Astrocyte (in vitro differentiated cells and primary cell): ENCODE results near the gene TOR2A. TPM values are rescaled to one million over a fixed set of nuclear protein-coding genes. Genes with fewer than 3 reads are reported as not detected.
A peak's percentile ranks its signal among the peaks of the same experiment; 100 is the strongest.

ENCODE experiments used
- DNase-seq: peaks from one replicate; pipeline ENCODE4 v3.0.0-alpha.2; 2010; ENCODE audit warnings: low read depth
- FAIRE-seq: peaks from 2 replicates; lab custom pipeline; 2011; peaks lifted over from hg19 to GRCh38; lab: Jason Lieb, UNC
- H2AFZ ChIP-seq: 2 replicates; pipeline ENCODE4 v1.6.0; 2012; ENCODE audit warnings: low read depth, low read length, inconsistent platforms
- H3K27ac ChIP-seq: 2 replicates; pipeline ENCODE4 v1.5.1; 2011; ENCODE audit warnings: low read depth, low read length, inconsistent platforms
- H3K27me3 ChIP-seq: 2 replicates; pipeline ENCODE4 v1.6.0; 2011; ENCODE audit warnings: low read length, inconsistent platforms; ENCODE audit not compliant: insufficient read depth
- H3K36me3 ChIP-seq: 2 replicates; pipeline ENCODE4 v1.5.1; 2011; ENCODE audit warnings: low read length, inconsistent platforms; ENCODE audit not compliant: insufficient read depth
- H3K4me1 ChIP-seq: 2 replicates; pipeline ENCODE4 v1.5.1; 2011; ENCODE audit warnings: low read length, inconsistent platforms; ENCODE audit not compliant: insufficient read depth
- H3K4me2 ChIP-seq: 2 replicates; pipeline ENCODE4 v1.6.0; 2012; ENCODE audit warnings: low read length, inconsistent platforms
- H3K4me3 ChIP-seq: 2 replicates; pipeline ENCODE4 v1.5.1; 2011; ENCODE audit warnings: low read depth, mild to moderate bottlenecking, low read length, inconsistent platforms; ENCODE audit not compliant: insufficient read depth
- H3K79me2 ChIP-seq: 2 replicates; pipeline ENCODE4 v1.6.0; 2012; ENCODE audit warnings: mild to moderate bottlenecking, low read length, inconsistent platforms; ENCODE audit not compliant: insufficient read depth
- H3K9ac ChIP-seq: 2 replicates; pipeline ENCODE4 v1.6.0; 2012; ENCODE audit warnings: mild to moderate bottlenecking, low read length, inconsistent platforms
- H3K9me3 ChIP-seq: 2 replicates; pipeline ENCODE4 v1.5.1; 2012; ENCODE audit warnings: low read depth, mild to moderate bottlenecking, low read length, inconsistent platforms; ENCODE audit not compliant: insufficient read depth
- H4K20me1 ChIP-seq: 2 replicates; pipeline ENCODE4 v1.6.0; 2012; ENCODE audit warnings: low read length, inconsistent platforms; ENCODE audit not compliant: insufficient read depth
- H3K27ac Mint-ChIP-seq: one replicate; pipeline ENCODE4 v1.8.0; 2021; ENCODE audit warnings: mild to moderate bottlenecking, mixed read lengths; ENCODE audit not compliant: unreplicated experiment
- H3K27me3 Mint-ChIP-seq: one replicate; pipeline ENCODE4 v1.8.0; 2021; ENCODE audit warnings: low read depth, mixed read lengths; ENCODE audit not compliant: unreplicated experiment
- H3K36me3 Mint-ChIP-seq: one replicate; pipeline ENCODE4 v1.8.0; 2021; ENCODE audit warnings: low read depth, mixed read lengths; ENCODE audit not compliant: unreplicated experiment
- H3K4me1 Mint-ChIP-seq: one replicate; pipeline ENCODE4 v1.8.0; 2021; ENCODE audit warnings: low read depth, mixed read lengths; ENCODE audit not compliant: unreplicated experiment
- H3K4me3 Mint-ChIP-seq: one replicate; pipeline ENCODE4 v1.8.0; 2021; ENCODE audit warnings: mild to moderate bottlenecking, moderate library complexity, mixed read lengths; ENCODE audit not compliant: unreplicated experiment
- H3K9me3 Mint-ChIP-seq: one replicate; pipeline ENCODE4 v1.8.0; 2021; ENCODE audit warnings: mild to moderate bottlenecking, mixed read lengths; ENCODE audit not compliant: unreplicated experiment
- EZH2 ChIP-seq: IDR thresholded peaks from 2 replicates; pipeline ENCODE4 v1.6.1; 2012; ENCODE audit warnings: mild to moderate bottlenecking, low read length, inconsistent platforms; ENCODE audit not compliant: insufficient read depth
- total RNA-seq: library from RNA; stranded (reverse); gene quantifications from 2 replicates; pipeline ENCODE4 v1.2.1, GENCODE V29; 2021
- TF ChIP-seq, protein P1 (sequence below): IDR thresholded peaks from 2 replicates; pipeline ENCODE4 v1.5.1; 2011; ENCODE audit warnings: low read depth, mild to moderate bottlenecking, inconsistent platforms, low read length, moderate library complexity; ENCODE audit not compliant: insufficient read depth

The TOR2A gene
- total RNA-seq, 1 donor from 2014 or later: 7.5 TPM

DNA sequence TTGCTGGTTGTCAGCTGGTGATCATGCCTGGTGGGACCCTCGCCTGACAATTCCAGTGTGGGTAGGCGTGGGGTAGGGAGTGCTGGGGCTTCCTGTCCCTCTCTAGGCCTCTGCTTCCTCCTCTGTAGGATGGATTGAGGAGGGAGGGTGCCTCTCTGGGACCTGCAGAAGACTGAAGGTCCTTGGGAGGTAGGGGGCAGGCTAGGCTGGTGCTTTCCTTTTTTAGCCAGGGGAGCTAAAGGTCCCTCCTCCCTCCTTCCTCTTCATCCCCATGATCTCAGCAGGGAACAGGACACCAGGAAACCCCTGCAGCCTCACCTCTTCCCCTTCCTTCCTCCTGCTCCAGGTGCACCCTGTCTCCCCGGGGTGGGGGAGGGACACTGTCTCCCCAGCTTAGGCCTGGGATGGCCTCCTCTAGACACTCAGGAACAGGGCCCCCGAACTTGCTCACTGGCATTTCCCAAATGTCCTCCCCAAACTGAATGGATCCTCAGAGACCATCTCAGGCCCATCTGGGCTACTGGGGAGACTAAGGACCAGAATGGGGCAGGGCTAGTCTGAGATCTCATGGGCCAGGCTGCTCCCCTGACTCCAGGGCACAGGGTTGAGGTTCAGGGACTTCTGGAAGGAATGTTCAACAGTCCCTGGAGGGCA, 35.0 kb upstream of the TOR2A start:
- peaks cover 25% of the 10 kb centered on the region for H3K4me1 ChIP-seq
- no peaks in the 10 kb centered on the region for H4K20me1 ChIP-seq
- no peak for TF ChIP-seq EZH2
- TF ChIP-seq, protein P1, sequence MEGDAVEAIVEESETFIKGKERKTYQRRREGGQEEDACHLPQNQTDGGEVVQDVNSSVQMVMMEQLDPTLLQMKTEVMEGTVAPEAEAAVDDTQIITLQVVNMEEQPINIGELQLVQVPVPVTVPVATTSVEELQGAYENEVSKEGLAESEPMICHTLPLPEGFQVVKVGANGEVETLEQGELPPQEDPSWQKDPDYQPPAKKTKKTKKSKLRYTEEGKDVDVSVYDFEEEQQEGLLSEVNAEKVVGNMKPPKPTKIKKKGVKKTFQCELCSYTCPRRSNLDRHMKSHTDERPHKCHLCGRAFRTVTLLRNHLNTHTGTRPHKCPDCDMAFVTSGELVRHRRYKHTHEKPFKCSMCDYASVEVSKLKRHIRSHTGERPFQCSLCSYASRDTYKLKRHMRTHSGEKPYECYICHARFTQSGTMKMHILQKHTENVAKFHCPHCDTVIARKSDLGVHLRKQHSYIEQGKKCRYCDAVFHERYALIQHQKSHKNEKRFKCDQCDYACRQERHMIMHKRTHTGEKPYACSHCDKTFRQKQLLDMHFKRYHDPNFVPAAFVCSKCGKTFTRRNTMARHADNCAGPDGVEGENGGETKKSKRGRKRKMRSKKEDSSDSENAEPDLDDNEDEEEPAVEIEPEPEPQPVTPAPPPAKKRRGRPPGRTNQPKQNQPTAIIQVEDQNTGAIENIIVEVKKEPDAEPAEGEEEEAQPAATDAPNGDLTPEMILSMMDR: no peak
- H3K27ac Mint-ChIP-seq: no peak overlapping the region
- FAIRE-seq: no peak
- no peak overlapping the region for H2AFZ ChIP-seq
- peaks cover 6% of the 10 kb centered on the region for H3K27me3 Mint-ChIP-seq
- peaks cover 9% of the 10 kb centered on the region for H3K36me3 Mint-ChIP-seq
- peak overlapping the region; percentile 86 for H3K4me3 Mint-ChIP-seq
- H3K4me3 ChIP-seq: no peak overlapping the region
- DNase-seq: no peak
- H3K27ac ChIP-seq: no peak overlapping the region
- no peaks in the 10 kb centered on the region for H3K79me2 ChIP-seq
- peaks cover 4% of the 10 kb centered on the region for H3K9me3 Mint-ChIP-seq
- H3K27me3 ChIP-seq: no peaks in the 10 kb centered on the region
- peak overlapping the region; percentile 87 for H3K4me2 ChIP-seq
- no peaks in the 10 kb centered on the region for H3K36me3 ChIP-seq
- peak overlapping the region; percentile 42 for H3K9ac ChIP-seq
- no peaks in the 10 kb centered on the region for H3K9me3 ChIP-seq
- H3K4me1 Mint-ChIP-seq: peaks cover 20% of the 10 kb centered on the region

DNA sequence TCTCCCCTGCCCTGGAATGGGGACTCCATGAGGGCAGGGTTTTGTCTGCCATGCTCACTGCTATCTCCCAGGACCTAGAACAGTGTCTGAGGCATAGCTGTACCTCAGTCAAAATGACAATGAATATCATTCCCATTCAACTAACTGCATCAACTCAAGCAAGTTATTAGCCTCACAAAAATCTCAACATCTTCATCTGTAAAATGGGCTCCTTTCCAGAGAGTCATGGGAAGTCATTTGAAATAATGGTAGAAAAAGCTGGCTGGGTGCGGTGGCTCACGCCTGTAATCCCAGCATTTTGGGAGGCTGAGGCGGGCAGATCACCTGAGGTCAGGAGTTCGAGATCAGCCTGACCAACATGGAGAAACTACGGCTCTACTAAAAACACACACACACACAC, 34.0 kb upstream of the TOR2A start:
- Histone ChIP-seq H3K9me3 (no peaks in the 10 kb centered on the region), H3K27me3 (no peaks in the 10 kb centered on the region), H3K79me2 (no peaks in the 10 kb centered on the region), H3K9ac (peak overlapping the region; percentile 1), H3K4me3 (no peak overlapping the region), H2AFZ (no peak overlapping the region), H4K20me1 (no peaks in the 10 kb centered on the region), H3K36me3 (no peaks in the 10 kb centered on the region), H3K4me2 (no peak overlapping the region), H3K4me1 (peaks cover 25% of the 10 kb centered on the region), H3K27ac (peak overlapping the region; percentile 74)
- Mint-ChIP-seq H3K27ac (peak overlapping the region; percentile 91), H3K27me3 (peaks cover 5% of the 10 kb centered on the region), H3K4me1 (peaks cover 22% of the 10 kb centered on the region), H3K4me3 (no peak overlapping the region), H3K9me3 (peaks cover 4% of the 10 kb centered on the region), H3K36me3 (peaks cover 12% of the 10 kb centered on the region)
- TF ChIP-seq, protein P1: no peak
- TF ChIP-seq EZH2: no peak
- FAIRE-seq (no peak), DNase-seq (no peak)

DNA sequence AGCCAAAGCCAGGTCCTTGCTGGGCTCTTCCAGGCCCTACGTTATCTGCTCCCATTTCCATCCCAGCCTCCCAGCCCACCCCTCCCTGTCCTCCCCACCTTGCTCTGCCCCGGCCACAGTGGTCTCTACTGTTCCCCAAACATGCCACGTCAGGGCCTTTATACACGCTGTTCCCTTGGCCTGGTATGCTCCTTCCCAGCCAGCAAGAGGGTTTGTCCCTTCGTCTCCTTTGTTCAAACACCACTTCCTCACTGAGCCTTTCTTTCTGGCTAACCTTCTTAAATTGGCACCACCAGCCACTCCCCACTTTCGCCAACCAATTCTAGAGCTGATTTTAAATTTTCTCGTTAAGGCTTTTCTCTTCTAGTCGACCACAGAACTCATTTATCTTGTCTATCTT, 33.6 kb upstream of the TOR2A start:
- DNase-seq (no peak), FAIRE-seq (no peak)
- H3K4me2 ChIP-seq: no peak overlapping the region
- H3K9me3 ChIP-seq: no peaks in the 10 kb centered on the region
- H3K4me1 ChIP-seq: peaks cover 25% of the 10 kb centered on the region
- peak overlapping the region; percentile 74 for H3K27ac ChIP-seq
- no peaks in the 10 kb centered on the region for H3K36me3 ChIP-seq
- Mint-ChIP-seq H3K9me3 (peaks cover 4% of the 10 kb centered on the region), H3K4me3 (no peak overlapping the region), H3K27ac (peak overlapping the region; percentile 91), H3K4me1 (peaks cover 25% of the 10 kb centered on the region), H3K27me3 (peaks cover 3% of the 10 kb centered on the region), H3K36me3 (peaks cover 12% of the 10 kb centered on the region)
- H3K27me3 ChIP-seq: no peaks in the 10 kb centered on the region
- no peak for TF ChIP-seq EZH2
- TF ChIP-seq, protein P1: no peak
- no peaks in the 10 kb centered on the region for H4K20me1 ChIP-seq
- peak overlapping the region; percentile 76 for H3K9ac ChIP-seq
- H3K4me3 ChIP-seq: no peak overlapping the region
- H3K79me2 ChIP-seq: no peaks in the 10 kb centered on the region
- H2AFZ ChIP-seq: no peak overlapping the region
